GM12878 (cell line): ENCODE measurements around the gene ADAMTS17. TPM values are rescaled to one million over a fixed set of nuclear protein-coding genes. Genes with fewer than 3 reads are reported as not detected.

Experiments
- ATAC-seq: fragments of 200-7000 bp; cut with Tn5 transposase; 3 replicates; pipeline ENCODE4 v1.9.1; 2020; ENCODE audit warnings: mild to moderate bottlenecking, moderate library complexity
- BruUV-seq: library from RNA; stranded (reverse); fragments of 400-500 nt; replicated peaks from 2 replicates; lab custom pipeline; 2021; lab: Mats Ljungman, UMichigan
- CTCF ChIA-PET: fragments of 300-600 bp; sonication (Branson Sonifier 250); formaldehyde crosslinking; extraction: SDS; loops from one replicate; lab custom pipeline; 2021; ENCODE audit warnings: inconsistent platforms; lab: Yijun Ruan, JAX
- POLR2A ChIA-PET: fragments of 350-600 bp; formaldehyde crosslinking; extraction: SDS; loops from one replicate; lab custom pipeline; 2021; ENCODE audit warnings: inconsistent platforms; lab: Charles Lee
- RAD21 ChIA-PET: fragments of 300-600 bp; sonication (Branson Sonifier 250); formaldehyde crosslinking; loops from one replicate; lab custom pipeline; 2023; ENCODE audit warnings: antibody characterized with exemption; ENCODE audit not compliant: unreplicated experiment; lab: Charles Lee
- SMC1A ChIA-PET: fragments of 300-600 bp; sonication (Branson Sonifier 250); formaldehyde crosslinking; loops from one replicate; lab custom pipeline; 2023; ENCODE audit not compliant: unreplicated experiment, uncharacterized antibody; lab: Charles Lee
- DNase-seq: peaks from one replicate; pipeline ENCODE4 v3.0.0-alpha.2; 2011; ENCODE audit warnings: low read depth, low spot score
- FAIRE-seq: peaks from 3 replicates; lab custom pipeline; 2011; peaks lifted over from hg19 to GRCh38; lab: Jason Lieb, UNC
- H2AFZ ChIP-seq: 2 replicates; pipeline ENCODE4 v1.6.0; 2011; ENCODE audit warnings: low read depth, low read length, control low read depth; ENCODE audit not compliant: control insufficient read depth
- H3K27ac ChIP-seq: 2 replicates; pipeline ENCODE4 v1.5.1; 2011; ENCODE audit warnings: control low read depth; ENCODE audit not compliant: control insufficient read depth, insufficient read depth
- H3K27me3 ChIP-seq, 2 experiments: replicated peaks in 1 of 2; 2 replicates each; pipeline versions ENCODE4 v1.6.0 to v1.6.1; 2011; ENCODE audit warnings: low read length in 1 of 2; ENCODE audit not compliant: control insufficient read depth in 2 of 2, insufficient read depth in 2 of 2
- H3K36me3 ChIP-seq, 2 experiments: 2 replicates each; pipeline ENCODE4 v1.5.1; 2011; ENCODE audit warnings: low read length in 1 of 2; ENCODE audit not compliant: control insufficient read depth in 2 of 2, insufficient read depth in 2 of 2
- H3K4me1 ChIP-seq: 2 replicates; pipeline ENCODE4 v1.6.1; 2011; ENCODE audit warnings: mild to moderate bottlenecking, low read length, moderate library complexity, mixed read lengths; ENCODE audit not compliant: control insufficient read depth, insufficient read depth
- H3K4me2 ChIP-seq: 2 replicates; pipeline ENCODE4 v1.6.0; 2011; ENCODE audit warnings: control low read depth; ENCODE audit not compliant: control insufficient read depth, insufficient read depth
- H3K4me3 ChIP-seq: fragments of 200-600 bp; sonication (generic); 2 replicates; pipeline ENCODE4 v1.5.1; 2016
- H3K79me2 ChIP-seq: 2 replicates; pipeline ENCODE4 v1.6.0; 2011; ENCODE audit warnings: low read length; ENCODE audit not compliant: control insufficient read depth, insufficient read depth
- H3K9ac ChIP-seq: 2 replicates; pipeline ENCODE4 v1.8.0; 2011; ENCODE audit warnings: low read length, control low read depth, mixed read lengths; ENCODE audit not compliant: control insufficient read depth, insufficient read depth
- H3K9me3 ChIP-seq: replicated peaks from 3 replicates; pipeline ENCODE4 v1.5.1; 2011; ENCODE audit warnings: mild to moderate bottlenecking, low read length; ENCODE audit not compliant: control insufficient read depth, insufficient read depth
- H4K20me1 ChIP-seq: 2 replicates; pipeline ENCODE4 v1.6.0; 2011; ENCODE audit not compliant: control insufficient read depth, insufficient read depth
- ASH2L ChIP-seq: fragments of 300-600, 200-600 bp; sonication (generic); IDR thresholded peaks from 2 replicates; pipeline ENCODE4 v1.6.1; 2017; ENCODE audit warnings: low read depth, mild to moderate bottlenecking, borderline replicate concordance
- BCL11A ChIP-seq: IDR thresholded peaks from 2 replicates; pipeline ENCODE4 v1.6.1; 2011; ENCODE audit warnings: low read depth, low read length
- BRCA1 ChIP-seq: IDR thresholded peaks from 2 replicates; pipeline ENCODE4 v1.6.1; 2011; ENCODE audit warnings: low read depth, low read length, improper control_type of control experiment
- CREM ChIP-seq: IDR thresholded peaks from 2 replicates; pipeline ENCODE4 v1.6.1; 2014; ENCODE audit warnings: antibody characterized with exemption, low read depth
- IKZF1 ChIP-seq: fragments of 450-650 bp; conservative IDR thresholded peaks from 2 replicates; pipeline ENCODE4 v1.6.1; 2017; ENCODE audit warnings: antibody characterized with exemption, mild to moderate bottlenecking
- NRF1 ChIP-seq: conservative IDR thresholded peaks from 2 replicates; pipeline ENCODE4 v1.6.1; 2011; ENCODE audit warnings: mild to moderate bottlenecking, low read depth, low read length, improper control_type of control experiment
- PAX8 ChIP-seq: fragments of 450-650 bp; IDR thresholded peaks from 2 replicates; pipeline ENCODE4 v1.6.1; 2017; ENCODE audit warnings: mild to moderate bottlenecking, moderate library complexity
- YBX1 ChIP-seq: fragments of 450-650 bp; IDR thresholded peaks from 2 replicates; pipeline ENCODE4 v1.6.1; 2016; ENCODE audit warnings: antibody characterized with exemption
- YY1 ChIP-seq: IDR thresholded peaks from 2 replicates; pipeline ENCODE4 v1.6.1; 2011; ENCODE audit warnings: low read depth, mild to moderate bottlenecking, low read length
- ZBED1 ChIP-seq: IDR thresholded peaks from 2 replicates; pipeline ENCODE4 v1.6.1; 2016; ENCODE audit warnings: borderline replicate concordance
- ZNF274 ChIP-seq: IDR thresholded peaks from one replicate; pipeline ENCODE4 v1.8.0; 2011; ENCODE audit not compliant: insufficient read length, insufficient read depth
- WGBS: methylation state at CpG from one replicate; pipeline ENCODE4 v1.1.6; 2016; ENCODE audit warnings: low lambda C conversion rate; ENCODE audit not compliant: insufficient replicate concordance, insufficient coverage; ENCODE audit errors: missing lambda C conversion rate; 5-methylcytosine and 5-hydroxymethylcytosine counted together
- in situ Hi-C: fragments of 300-500 bp; cut with MboI; formaldehyde crosslinking; loops from 9 replicates; pipeline ENCODE4 v1.14.3; 2018; ENCODE audit warnings: mixed read lengths
- intact Hi-C: fragments of 100-400 bp; cut with micrococcal nuclease; formaldehyde crosslinking; loops from one replicate; pipeline ENCODE4 v1.14.2; 2022; ENCODE audit not compliant: unreplicated experiment
- polyA plus RNA-seq, 11 experiments: library from polyadenylated mRNA; depleted of rRNA in 4 of 11; unstranded in 6 of 11; stranded (reverse) in 5 of 11; fragments of >200 nt; fragmentation: Nextera tagmentation in 4 of 11; fragmentation: Illumina TruSeq in 1 of 11; extraction: Ambion mirVana in 4 of 11; extraction: Trizol in 1 of 11; gene quantifications; 1 replicate in 1 of 11; 2 replicates in 10 of 11; pipeline versions ENCODE4 v1.2.1 to v1.2.3, GENCODE V29; 2011 to 2016; ENCODE audit warnings: inconsistent platforms in 2 of 11, missing spikeins in 2 of 11, low read depth in 1 of 11
- total RNA-seq, 4 experiments: library from RNA; depleted of rRNA in 3 of 4; stranded (reverse); fragments of >200 nt in 3 of 4; fragmentation: Illumina TruSeq in 1 of 4; extraction: Trizol in 1 of 4; gene quantifications; 2 replicates each; pipeline versions ENCODE4 v1.2.1 to v1.2.3, GENCODE V29; 2013 to 2021
- TF ChIP-seq, protein P1 (sequence below): IDR thresholded peaks from 2 replicates; pipeline ENCODE4 v1.6.1; 2011; ENCODE audit warnings: borderline replicate concordance, low read depth, mild to moderate bottlenecking, moderate library complexity, low read length; ENCODE audit not compliant: insufficient read depth, poor library complexity, severe bottlenecking
- TF ChIP-seq, protein P2 (sequence below): fragments of 450-650 bp; IDR thresholded peaks from 2 replicates; pipeline ENCODE4 v1.6.1; 2017; ENCODE audit warnings: mild to moderate bottlenecking, low read depth, inconsistent platforms; ENCODE audit not compliant: poor library complexity, severe bottlenecking
- TF ChIP-seq, protein P3 (sequence below): fragments of 150-350 bp; IDR thresholded peaks from 2 replicates; pipeline ENCODE4 v1.6.1; 2014; ENCODE audit warnings: mild to moderate bottlenecking, low read depth, low read length
- TF ChIP-seq, protein P4 (sequence below): fragments of 450-650 bp; IDR thresholded peaks from 2 replicates; pipeline ENCODE4 v1.6.1; 2017; ENCODE audit warnings: mild to moderate bottlenecking

Gene ADAMTS17
- total and polyA plus RNA-seq, 10 of the 15 experiments (the other 5 are each of a cell fraction or from before 2014, with no cell fraction given), result 0.04 to 0.50 (median 0.10) TPM; not detected in 4

DNA sequence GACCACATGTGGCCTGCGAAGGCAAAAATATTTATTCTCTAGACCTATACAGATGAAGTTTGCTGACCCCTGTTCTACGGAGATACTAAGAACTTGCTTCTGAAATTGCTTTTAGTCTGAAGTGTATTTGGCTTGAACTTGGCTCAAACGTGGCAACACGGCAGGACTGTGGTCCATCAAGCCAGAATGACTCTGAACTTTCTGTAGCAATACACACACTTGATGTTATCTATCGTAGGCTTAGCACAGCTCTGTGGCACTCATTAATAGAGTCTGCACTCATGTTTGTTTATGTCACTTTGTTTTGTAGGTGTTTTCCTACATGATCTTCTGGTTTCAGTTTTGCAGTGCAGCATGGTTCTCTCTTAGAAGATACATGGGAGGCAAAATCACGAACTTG lies 298.1 kb downstream of the ADAMTS17 start:
- Histone ChIP-seq H3K27ac (no peak overlapping the region), H3K27me3 (no peaks in the 10 kb centered on the region; a peak in 1 of 4 replicates), H3K4me2 (peak overlapping the region; percentile 25; the same call in 1 of the 2 replicates), H3K36me3 (no peaks in the 10 kb centered on the region), H3K4me1 (no peaks in the 10 kb centered on the region), H3K79me2 (no peaks in the 10 kb centered on the region), H3K4me3 (no peak overlapping the region), H2AFZ (no peak overlapping the region), H4K20me1 (no peaks in the 10 kb centered on the region), H3K9me3 (no peaks in the 10 kb centered on the region; the same call in 2 of the 3 replicates), H3K9ac (no peak overlapping the region)
- no peak for DNase-seq
- WGBS, result 24% methylated on average over 6 of the region's 6 CpGs
- no peak for FAIRE-seq
- BruUV-seq, result no TSS peak
- POLR2A ChIA-PET, result no interaction called here
- TF ChIP-seq PAX8, result no peak
- TF ChIP-seq, protein P1, sequence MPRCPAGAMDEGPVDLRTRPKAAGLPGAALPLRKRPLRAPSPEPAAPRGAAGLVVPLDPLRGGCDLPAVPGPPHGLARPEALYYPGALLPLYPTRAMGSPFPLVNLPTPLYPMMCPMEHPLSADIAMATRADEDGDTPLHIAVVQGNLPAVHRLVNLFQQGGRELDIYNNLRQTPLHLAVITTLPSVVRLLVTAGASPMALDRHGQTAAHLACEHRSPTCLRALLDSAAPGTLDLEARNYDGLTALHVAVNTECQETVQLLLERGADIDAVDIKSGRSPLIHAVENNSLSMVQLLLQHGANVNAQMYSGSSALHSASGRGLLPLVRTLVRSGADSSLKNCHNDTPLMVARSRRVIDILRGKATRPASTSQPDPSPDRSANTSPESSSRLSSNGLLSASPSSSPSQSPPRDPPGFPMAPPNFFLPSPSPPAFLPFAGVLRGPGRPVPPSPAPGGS, result no peak
- no peak for TF ChIP-seq BRCA1
- no peak for TF ChIP-seq CREM
- TF ChIP-seq ASH2L, result no peak
- TF ChIP-seq, protein P2, sequence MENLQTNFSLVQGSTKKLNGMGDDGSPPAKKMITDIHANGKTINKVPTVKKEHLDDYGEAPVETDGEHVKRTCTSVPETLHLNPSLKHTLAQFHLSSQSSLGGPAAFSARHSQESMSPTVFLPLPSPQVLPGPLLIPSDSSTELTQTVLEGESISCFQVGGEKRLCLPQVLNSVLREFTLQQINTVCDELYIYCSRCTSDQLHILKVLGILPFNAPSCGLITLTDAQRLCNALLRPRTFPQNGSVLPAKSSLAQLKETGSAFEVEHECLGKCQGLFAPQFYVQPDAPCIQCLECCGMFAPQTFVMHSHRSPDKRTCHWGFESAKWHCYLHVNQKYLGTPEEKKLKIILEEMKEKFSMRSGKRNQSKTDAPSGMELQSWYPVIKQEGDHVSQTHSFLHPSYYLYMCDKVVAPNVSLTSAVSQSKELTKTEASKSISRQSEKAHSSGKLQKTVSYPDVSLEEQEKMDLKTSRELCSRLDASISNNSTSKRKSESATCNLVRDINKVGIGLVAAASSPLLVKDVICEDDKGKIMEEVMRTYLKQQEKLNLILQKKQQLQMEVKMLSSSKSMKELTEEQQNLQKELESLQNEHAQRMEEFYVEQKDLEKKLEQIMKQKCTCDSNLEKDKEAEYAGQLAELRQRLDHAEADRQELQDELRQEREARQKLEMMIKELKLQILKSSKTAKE, result no peak
- TF ChIP-seq YBX1, result no peak
- no peak for TF ChIP-seq NRF1
- no peak for TF ChIP-seq ZBED1
- TF ChIP-seq ZNF274, result no peak
- TF ChIP-seq BCL11A, result no peak
- no peak for TF ChIP-seq YY1
- TF ChIP-seq, protein P3, sequence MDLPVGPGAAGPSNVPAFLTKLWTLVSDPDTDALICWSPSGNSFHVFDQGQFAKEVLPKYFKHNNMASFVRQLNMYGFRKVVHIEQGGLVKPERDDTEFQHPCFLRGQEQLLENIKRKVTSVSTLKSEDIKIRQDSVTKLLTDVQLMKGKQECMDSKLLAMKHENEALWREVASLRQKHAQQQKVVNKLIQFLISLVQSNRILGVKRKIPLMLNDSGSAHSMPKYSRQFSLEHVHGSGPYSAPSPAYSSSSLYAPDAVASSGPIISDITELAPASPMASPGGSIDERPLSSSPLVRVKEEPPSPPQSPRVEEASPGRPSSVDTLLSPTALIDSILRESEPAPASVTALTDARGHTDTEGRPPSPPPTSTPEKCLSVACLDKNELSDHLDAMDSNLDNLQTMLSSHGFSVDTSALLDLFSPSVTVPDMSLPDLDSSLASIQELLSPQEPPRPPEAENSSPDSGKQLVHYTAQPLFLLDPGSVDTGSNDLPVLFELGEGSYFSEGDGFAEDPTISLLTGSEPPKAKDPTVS, result no peak
- TF ChIP-seq, protein P4, sequence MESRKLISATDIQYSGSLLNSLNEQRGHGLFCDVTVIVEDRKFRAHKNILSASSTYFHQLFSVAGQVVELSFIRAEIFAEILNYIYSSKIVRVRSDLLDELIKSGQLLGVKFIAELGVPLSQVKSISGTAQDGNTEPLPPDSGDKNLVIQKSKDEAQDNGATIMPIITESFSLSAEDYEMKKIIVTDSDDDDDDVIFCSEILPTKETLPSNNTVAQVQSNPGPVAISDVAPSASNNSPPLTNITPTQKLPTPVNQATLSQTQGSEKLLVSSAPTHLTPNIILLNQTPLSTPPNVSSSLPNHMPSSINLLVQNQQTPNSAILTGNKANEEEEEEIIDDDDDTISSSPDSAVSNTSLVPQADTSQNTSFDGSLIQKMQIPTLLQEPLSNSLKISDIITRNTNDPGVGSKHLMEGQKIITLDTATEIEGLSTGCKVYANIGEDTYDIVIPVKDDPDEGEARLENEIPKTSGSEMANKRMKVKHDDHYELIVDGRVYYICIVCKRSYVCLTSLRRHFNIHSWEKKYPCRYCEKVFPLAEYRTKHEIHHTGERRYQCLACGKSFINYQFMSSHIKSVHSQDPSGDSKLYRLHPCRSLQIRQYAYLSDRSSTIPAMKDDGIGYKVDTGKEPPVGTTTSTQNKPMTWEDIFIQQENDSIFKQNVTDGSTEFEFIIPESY, result no peak
- TF ChIP-seq IKZF1, result no peak
- RAD21 ChIA-PET, result no interaction called here
- intact Hi-C loops (no loop called here), in situ Hi-C loops (no loop called here)
- ATAC-seq, result peak; percentile 42; the same call in 2 of the 3 replicates
- SMC1A ChIA-PET, result no interaction called here
- CTCF ChIA-PET, result no interaction called here
